GM10266 (cell line): ENCODE data around the gene MEI4.
"Not testable (repeated sequence)": the region's sequence is repeated elsewhere in the genome, so short reads cannot be mapped to it uniquely, and the experiment has no call there.

ENCODE experiments used
- DNase-seq: peaks from one replicate; pipeline ENCODE4 v3.0.0; 2012; ENCODE audit errors: extremely low spot score
- CTCF ChIP-seq: IDR thresholded peaks from 2 replicates; pipeline ENCODE4 v1.5.1; 2012; ENCODE audit warnings: mild to moderate bottlenecking, low read depth; ENCODE audit not compliant: control insufficient read depth, insufficient read depth; ENCODE audit errors: missing control alignments

Gene MEI4

GRCh38 chr6:77814119-77814518 lies 161.3 kb downstream of the MEI4 start:
- TF ChIP-seq CTCF: no peak
- DNase-seq: no peak

- TF ChIP-seq CTCF: no peak
- DNase-seq: no peak
Observed at GRCh38 chr6:77815531-77815930, 162.7 kb downstream of the MEI4 start.

GRCh38 chr6:77816766-77817270 lies 164.0 kb downstream of the MEI4 start:
- no peak for DNase-seq
- no peak for TF ChIP-seq CTCF

- TF ChIP-seq CTCF: no peak
- no peak for DNase-seq
Observed at GRCh38 chr6:77822265-77822664, 169.4 kb downstream of the MEI4 start.

- TF ChIP-seq CTCF: no peak
- DNase-seq: no peak
Observed at GRCh38 chr6:77825204-77825603, 172.4 kb downstream of the MEI4 start.

GRCh38 chr6:77829736-77830135 lies 176.9 kb downstream of the MEI4 start:
- no peak for TF ChIP-seq CTCF
- no peak for DNase-seq

GRCh38 chr6:77833749-77834148 lies 180.9 kb downstream of the MEI4 start:
- not testable (repeated sequence) for DNase-seq

- DNase-seq: no peak
Observed at GRCh38 chr6:77834591-77834996, 181.8 kb downstream of the MEI4 start.

More at GRCh38 chr6:77834591-77834996, 181.8 kb downstream of the MEI4 start:
- no peak for TF ChIP-seq CTCF
